Thyroid gland (tissue), 4 donors: ENCODE measurements around the gene PHACTR1. TPM values are rescaled to one million over a fixed set of nuclear protein-coding genes. Genes with fewer than 3 reads are reported as not detected.

Experiments
- DNase-seq, 2 donors: peaks; one replicate each; pipeline ENCODE4 v3.0.0-alpha.2; 2019
- H3K27ac ChIP-seq, 3 donors: fragments of 200-600 bp; sonication (generic); 1 replicate in 2 of 3; 2 replicates in 1 of 3; pipeline ENCODE4 v1.5.1; 2016 to 2019; ENCODE audit warnings: mild to moderate bottlenecking in 1 of 3, moderate library complexity in 1 of 3
- H3K27me3 ChIP-seq: fragments of 200-600 bp; sonication (generic); one replicate; pipeline ENCODE4 v1.5.1; 2019
- H3K36me3 ChIP-seq, 2 donors: fragments of 200-600 bp; sonication (generic); one replicate each; pipeline ENCODE4 v1.5.1; 2016 to 2019
- H3K4me1 ChIP-seq, 2 donors: fragments of 200-600 bp; sonication (generic); one replicate each; pipeline ENCODE4 v1.5.1; 2017 to 2019
- H3K4me3 ChIP-seq, 3 donors: fragments of 200-600 bp; sonication (generic); replicated peaks in 1 of 3; 1 replicate in 2 of 3; 2 replicates in 1 of 3; pipeline ENCODE4 v1.5.1; 2016; ENCODE audit warnings: mild to moderate bottlenecking in 1 of 3
- H3K9me3 ChIP-seq: fragments of 200-600 bp; sonication (generic); one replicate; pipeline ENCODE4 v1.5.1; 2017
- POLR2A ChIP-seq, 2 donors: fragments of 450-650 bp; IDR thresholded peaks; one replicate each; pipeline ENCODE4 v1.6.1; 2017; ENCODE audit warnings: antibody characterized with exemption in 2 of 2, mild to moderate bottlenecking in 2 of 2, moderate library complexity in 1 of 2
- WGBS, 2 donors: methylation state at CpG; one replicate each; pipeline ENCODE4 v1.1.5; 2017; 5-methylcytosine and 5-hydroxymethylcytosine counted together
- intact Hi-C: fragments of 100-400 bp; cut with DNase I; formaldehyde crosslinking; loops from one replicate; pipeline ENCODE4 v1.15.1; 2023
- total RNA-seq, 4 donors: library from RNA; depleted of rRNA; stranded (reverse); fragments of >200 nt; gene quantifications; one replicate each; pipeline ENCODE4 v1.2.3, GENCODE V29; 2016
- TF ChIP-seq, protein P1 (sequence below), 6 experiments: fragments of 200-600 bp in 3 of 6; fragments of 450-650 bp in 3 of 6; sonication (generic) in 3 of 6; IDR thresholded peaks; one replicate each; pipeline ENCODE4 v1.5.1; 2016 to 2019; ENCODE audit warnings: antibody characterized with exemption in 6 of 6, mild to moderate bottlenecking in 2 of 6, inconsistent platforms in 1 of 6, moderate library complexity in 1 of 6

The PHACTR1 gene
- total RNA-seq, 4 donors from 2014 or later: 2.9 to 8.6 (median 4.4) TPM

DNA sequence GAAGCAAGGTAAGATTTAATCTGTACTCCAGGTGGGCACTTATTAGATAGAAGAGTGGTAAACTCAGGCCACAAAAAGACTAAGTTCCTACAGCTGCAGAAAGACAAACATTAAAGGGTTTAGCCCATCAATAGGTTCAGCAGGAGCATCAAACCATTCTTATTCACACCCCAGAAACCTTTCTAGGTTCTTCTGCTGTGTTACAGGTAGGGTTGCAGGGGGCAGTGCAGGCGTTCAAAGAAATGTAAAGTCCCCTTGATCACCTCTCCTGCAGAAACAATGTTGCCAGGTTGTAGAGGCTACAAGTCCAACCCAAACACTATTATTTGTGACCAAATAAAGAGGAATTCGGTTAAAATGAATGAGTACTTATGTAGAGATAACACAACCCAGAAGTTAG lies 31.8 kb downstream of the PHACTR1 start:
- Histone ChIP-seq H3K27me3 (peaks cover 12% of the 10 kb centered on the region), H3K4me3 (no peak overlapping the region), H3K4me1 (no peaks in the 10 kb centered on the region), H3K27ac (no peak overlapping the region), H3K36me3 (no peaks in the 10 kb centered on the region), H3K9me3 (no peaks in the 10 kb centered on the region)
- intact Hi-C loops: no loop called here
- TF ChIP-seq POLR2A (IDR thresholded peaks at IDR 0.05): no peak
- TF ChIP-seq, protein P1, sequence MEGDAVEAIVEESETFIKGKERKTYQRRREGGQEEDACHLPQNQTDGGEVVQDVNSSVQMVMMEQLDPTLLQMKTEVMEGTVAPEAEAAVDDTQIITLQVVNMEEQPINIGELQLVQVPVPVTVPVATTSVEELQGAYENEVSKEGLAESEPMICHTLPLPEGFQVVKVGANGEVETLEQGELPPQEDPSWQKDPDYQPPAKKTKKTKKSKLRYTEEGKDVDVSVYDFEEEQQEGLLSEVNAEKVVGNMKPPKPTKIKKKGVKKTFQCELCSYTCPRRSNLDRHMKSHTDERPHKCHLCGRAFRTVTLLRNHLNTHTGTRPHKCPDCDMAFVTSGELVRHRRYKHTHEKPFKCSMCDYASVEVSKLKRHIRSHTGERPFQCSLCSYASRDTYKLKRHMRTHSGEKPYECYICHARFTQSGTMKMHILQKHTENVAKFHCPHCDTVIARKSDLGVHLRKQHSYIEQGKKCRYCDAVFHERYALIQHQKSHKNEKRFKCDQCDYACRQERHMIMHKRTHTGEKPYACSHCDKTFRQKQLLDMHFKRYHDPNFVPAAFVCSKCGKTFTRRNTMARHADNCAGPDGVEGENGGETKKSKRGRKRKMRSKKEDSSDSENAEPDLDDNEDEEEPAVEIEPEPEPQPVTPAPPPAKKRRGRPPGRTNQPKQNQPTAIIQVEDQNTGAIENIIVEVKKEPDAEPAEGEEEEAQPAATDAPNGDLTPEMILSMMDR (IDR thresholded peaks at IDR 0.05): no peak
- DNase-seq: no peak
- WGBS, 2 donors: 3 to 7% methylated on average over 2 of the region's 2 CpGs

DNA sequence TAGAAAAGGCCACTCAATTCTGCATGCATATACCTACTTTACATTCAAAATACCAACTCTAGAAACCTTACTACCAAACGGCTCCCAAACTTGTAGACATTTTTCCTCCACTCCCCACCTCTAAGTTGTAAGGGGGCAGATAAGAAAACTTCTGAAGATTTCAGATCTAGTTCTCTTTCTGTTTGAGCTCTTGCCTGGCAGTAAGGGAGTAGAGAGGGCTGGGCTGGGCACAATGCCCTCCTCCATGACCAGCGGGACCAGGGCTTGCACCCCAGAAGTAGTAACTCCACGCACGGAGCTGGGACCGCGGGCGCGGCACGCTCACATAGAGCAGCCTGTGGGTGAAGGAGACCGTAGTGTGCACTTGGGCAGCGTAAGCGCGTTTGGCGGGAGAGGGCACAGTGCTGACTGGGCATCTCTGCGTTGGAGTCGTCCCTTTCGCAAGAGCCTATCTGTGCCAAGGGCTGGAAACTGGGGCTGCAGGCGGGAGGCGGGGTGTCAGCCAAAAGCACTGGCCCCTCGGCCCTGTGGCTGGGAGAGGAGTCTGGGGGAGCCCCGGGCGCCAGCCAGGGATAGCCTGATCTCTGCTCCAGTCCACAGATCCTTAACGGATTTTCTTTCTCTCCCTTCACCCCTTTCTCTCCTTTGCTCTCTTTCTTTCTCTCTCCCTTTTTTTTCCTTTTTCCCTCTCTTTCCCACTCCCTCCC lies 32.4 kb downstream of the PHACTR1 start:
- Histone ChIP-seq H3K4me3 (no peak overlapping the region), H3K27me3 (peaks cover 12% of the 10 kb centered on the region), H3K4me1 (no peaks in the 10 kb centered on the region), H3K9me3 (no peaks in the 10 kb centered on the region), H3K27ac (no peak overlapping the region), H3K36me3 (no peaks in the 10 kb centered on the region)
- 2 to 6% methylated on average over 23 of the region's 23 CpGs for WGBS, 2 donors
- no peak for DNase-seq
- TF ChIP-seq, protein P1 (IDR thresholded peaks at IDR 0.05): no peak
- TF ChIP-seq POLR2A (IDR thresholded peaks at IDR 0.05): no peak
- intact Hi-C loops: no loop called here

DNA sequence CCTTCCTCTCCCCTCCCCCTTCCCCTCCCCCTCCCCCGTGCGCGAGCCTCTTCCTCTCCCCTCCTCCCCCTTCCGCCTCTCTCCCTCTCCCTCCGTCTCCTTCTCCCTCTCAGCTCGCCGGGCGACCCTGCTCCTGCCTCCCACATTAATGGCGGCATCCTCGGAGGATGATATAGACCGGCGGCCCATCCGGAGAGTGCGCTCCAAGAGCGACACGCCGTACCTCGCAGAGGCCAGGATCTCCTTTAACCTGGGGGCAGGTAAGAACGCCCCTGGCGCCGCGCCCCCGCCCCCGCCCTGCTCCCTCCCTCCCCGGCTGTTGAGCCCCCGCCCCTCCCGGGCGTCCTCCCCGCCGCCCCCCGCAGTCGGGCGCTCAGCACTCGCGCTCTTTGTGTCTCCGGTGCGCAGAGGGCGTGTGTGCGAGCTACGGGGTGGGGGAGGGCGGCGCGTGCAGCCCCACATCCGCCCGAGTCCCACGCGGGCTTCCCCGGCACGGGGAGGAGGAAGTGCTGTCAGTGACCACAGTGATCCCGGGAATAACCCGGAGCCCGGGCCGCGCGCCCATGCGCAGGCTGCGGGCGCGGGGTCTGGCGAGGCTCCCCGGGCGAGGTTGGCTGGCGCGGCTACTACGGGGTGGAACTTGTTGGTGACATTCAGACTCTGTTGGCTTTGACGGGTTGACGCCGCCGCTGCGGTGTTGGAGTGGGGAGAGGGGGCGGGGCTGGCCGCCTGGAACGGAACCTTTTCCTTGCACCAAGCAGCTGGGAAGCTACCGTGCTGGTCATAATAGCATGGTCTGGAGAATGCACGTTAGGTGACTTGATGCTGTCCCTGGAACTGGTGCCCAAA lies 33.2 kb downstream of the PHACTR1 start:
- no peak overlapping the region for H3K27ac ChIP-seq
- 0 to 7% methylated on average over 9 to 27 of the region's 75 CpGs for WGBS, 2 donors
- H3K27me3 ChIP-seq: peaks cover 12% of the 10 kb centered on the region
- TF ChIP-seq, protein P1 (IDR thresholded peaks at IDR 0.05): no peak
- TF ChIP-seq POLR2A (IDR thresholded peaks at IDR 0.05): no peak
- intact Hi-C loops: no loop called here
- H3K9me3 ChIP-seq: no peaks in the 10 kb centered on the region
- DNase-seq: no peak
- no peaks in the 10 kb centered on the region for H3K4me1 ChIP-seq
- no peak overlapping the region for H3K4me3 ChIP-seq
- no peaks in the 10 kb centered on the region for H3K36me3 ChIP-seq

DNA sequence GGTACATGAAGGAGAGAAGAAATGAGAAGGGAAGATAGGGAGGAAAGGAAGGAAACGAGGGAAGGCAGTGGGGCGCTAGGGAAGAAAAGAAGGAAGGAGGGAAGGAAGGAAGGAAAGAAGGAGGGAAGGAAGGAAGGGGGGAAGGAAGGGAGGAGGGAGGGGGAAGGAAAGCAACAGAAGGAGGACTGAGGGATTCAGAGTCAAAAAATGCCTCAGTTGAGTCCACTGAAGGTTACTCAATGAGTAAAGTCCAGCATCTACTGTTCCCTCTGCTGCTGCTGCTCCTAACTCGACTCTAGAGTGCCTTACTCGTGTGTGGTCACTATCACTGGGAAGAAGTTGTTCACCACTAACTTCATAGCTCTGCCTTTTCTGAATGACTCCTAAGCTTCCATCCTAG lies 33.8 kb downstream of the PHACTR1 start:
- H3K36me3 ChIP-seq: no peaks in the 10 kb centered on the region
- no peak overlapping the region for H3K27ac ChIP-seq
- no peaks in the 10 kb centered on the region for H3K4me1 ChIP-seq
- no peak for TF ChIP-seq POLR2A (IDR thresholded peaks at IDR 0.05)
- TF ChIP-seq, protein P1 (IDR thresholded peaks at IDR 0.05): no peak
- no peak overlapping the region for H3K4me3 ChIP-seq
- 17 to 19% methylated on average over 4 of the region's 4 CpGs for WGBS, 2 donors
- H3K9me3 ChIP-seq: no peaks in the 10 kb centered on the region
- intact Hi-C loops: no loop called here
- DNase-seq: no peak
- peaks cover 12% of the 10 kb centered on the region for H3K27me3 ChIP-seq
